ENCODE results near the gene CACNA2D3. TPM values are rescaled to one million over a fixed set of nuclear protein-coding genes. Genes with fewer than 3 reads are reported as not detected.

Gene CACNA2D3
- total RNA-seq, 4 donors from 2014 or later, result 0.83 to 5.0 (median 2.5) TPM

DNA sequence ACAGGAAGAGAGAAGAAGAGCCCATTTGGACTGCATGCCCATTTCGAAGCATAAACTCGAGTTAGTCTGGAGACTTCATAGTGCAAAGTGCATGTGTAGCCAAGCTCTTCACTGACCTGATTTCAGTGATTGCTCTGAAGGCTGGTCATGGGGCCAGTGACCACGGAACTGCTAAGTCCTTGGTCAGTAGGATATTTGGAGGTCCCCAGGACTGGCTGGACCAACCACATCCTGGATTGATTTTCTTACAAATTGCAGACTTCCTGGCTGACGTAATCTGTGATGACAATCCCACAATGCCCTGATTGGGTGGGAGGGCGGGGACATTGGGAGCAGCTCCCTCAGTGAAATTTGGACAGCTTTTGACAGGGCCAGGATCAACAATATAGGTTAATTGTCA, 233.4 kb downstream of the CACNA2D3 start:
- no peak overlapping the region for H3K27ac ChIP-seq
- peaks cover 0 to 8% of the 10 kb centered on the region in 2 donors for H3K4me1 ChIP-seq
- intact Hi-C loops (cut with DNase I; ENCODE audit: low total_unique reads), result no loop called here
- H3K9me3 ChIP-seq, result no peaks in the 10 kb centered on the region
- TF ChIP-seq, protein P1, sequence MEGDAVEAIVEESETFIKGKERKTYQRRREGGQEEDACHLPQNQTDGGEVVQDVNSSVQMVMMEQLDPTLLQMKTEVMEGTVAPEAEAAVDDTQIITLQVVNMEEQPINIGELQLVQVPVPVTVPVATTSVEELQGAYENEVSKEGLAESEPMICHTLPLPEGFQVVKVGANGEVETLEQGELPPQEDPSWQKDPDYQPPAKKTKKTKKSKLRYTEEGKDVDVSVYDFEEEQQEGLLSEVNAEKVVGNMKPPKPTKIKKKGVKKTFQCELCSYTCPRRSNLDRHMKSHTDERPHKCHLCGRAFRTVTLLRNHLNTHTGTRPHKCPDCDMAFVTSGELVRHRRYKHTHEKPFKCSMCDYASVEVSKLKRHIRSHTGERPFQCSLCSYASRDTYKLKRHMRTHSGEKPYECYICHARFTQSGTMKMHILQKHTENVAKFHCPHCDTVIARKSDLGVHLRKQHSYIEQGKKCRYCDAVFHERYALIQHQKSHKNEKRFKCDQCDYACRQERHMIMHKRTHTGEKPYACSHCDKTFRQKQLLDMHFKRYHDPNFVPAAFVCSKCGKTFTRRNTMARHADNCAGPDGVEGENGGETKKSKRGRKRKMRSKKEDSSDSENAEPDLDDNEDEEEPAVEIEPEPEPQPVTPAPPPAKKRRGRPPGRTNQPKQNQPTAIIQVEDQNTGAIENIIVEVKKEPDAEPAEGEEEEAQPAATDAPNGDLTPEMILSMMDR (IDR thresholded peaks at IDR 0.05), result no peak
- no peak for TF ChIP-seq POLR2A (IDR thresholded peaks at IDR 0.05)
- no peaks in the 10 kb centered on the region for H3K27me3 ChIP-seq
- no peak overlapping the region for H3K4me3 ChIP-seq
- H3K36me3 ChIP-seq, result no peaks in the 10 kb centered on the region
- no peak for DNase-seq

DNA sequence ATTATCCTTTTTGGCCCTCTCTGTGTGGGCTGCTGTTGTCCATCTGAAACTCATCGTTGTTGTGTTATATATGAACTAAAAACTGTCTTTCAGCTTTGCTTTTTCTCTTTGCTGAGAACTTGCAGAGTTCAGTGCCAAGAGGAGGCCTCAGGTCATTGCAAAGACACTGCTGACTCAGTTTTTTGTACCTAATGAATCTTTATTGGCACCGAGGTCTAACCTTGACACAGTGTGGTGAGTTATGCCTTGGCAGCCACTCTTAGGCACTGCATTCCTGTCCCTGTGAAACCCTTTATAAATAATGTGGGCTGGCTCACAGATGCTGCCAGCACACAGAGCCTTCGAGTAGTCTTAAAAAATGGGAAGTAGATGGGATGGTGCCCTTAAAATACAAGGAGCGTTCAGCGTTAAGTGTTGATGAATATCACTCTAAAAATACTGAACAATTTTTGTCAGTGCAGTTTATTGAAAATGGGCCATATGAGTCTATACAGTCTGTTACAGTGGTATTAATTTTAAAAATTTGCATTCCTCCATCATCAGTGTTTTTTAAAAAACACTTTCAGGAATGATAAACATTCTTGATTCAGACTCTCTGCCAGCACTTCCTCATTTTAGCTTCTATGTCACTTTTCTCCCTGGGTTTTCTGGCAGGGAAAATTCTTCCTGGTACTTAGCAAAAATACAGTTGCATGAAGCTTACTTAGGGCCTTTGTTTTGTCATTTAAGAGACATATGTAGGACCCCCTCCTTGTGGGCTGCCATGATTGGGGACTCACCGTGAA, 234.1 kb downstream of the CACNA2D3 start:
- Histone ChIP-seq H3K4me1 (peaks cover 0 to 8% of the 10 kb centered on the region in 2 donors), H3K36me3 (no peaks in the 10 kb centered on the region), H3K27me3 (no peaks in the 10 kb centered on the region), H3K27ac (no peak overlapping the region), H3K9me3 (no peaks in the 10 kb centered on the region), H3K4me3 (no peak overlapping the region)
- DNase-seq, result no peak
- intact Hi-C loops (cut with DNase I; ENCODE audit: low total_unique reads), result no loop called here
- TF ChIP-seq, protein P1 (IDR thresholded peaks at IDR 0.05), result no peak
- no peak for TF ChIP-seq POLR2A (IDR thresholded peaks at IDR 0.05)

DNA sequence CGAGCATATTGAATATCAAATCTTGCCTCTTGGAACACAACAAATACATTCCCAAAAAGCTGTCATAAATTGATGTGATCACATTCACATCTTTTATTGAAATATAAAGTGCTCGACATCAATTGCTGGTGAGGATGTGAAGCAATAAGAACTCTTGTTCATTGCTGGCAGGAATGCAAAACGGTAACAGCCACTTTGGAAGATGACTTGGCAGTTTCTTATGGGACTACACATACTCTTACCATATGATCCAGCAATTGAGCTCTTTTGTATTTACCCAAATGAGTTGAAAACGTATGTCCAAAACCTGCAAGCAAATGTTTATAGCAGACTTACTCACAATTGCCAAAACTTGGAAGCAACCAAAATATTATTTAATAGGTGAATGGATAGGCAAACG, 234.9 kb downstream of the CACNA2D3 start:
- intact Hi-C loops (cut with DNase I; ENCODE audit: low total_unique reads), result no loop called here
- no peaks in the 10 kb centered on the region for H3K36me3 ChIP-seq
- no peak for DNase-seq
- TF ChIP-seq POLR2A (IDR thresholded peaks at IDR 0.05), result no peak
- TF ChIP-seq, protein P1 (IDR thresholded peaks at IDR 0.05), result no peak
- H3K27me3 ChIP-seq, result no peaks in the 10 kb centered on the region
- H3K27ac ChIP-seq, result no peak overlapping the region
- H3K9me3 ChIP-seq, result no peaks in the 10 kb centered on the region
- H3K4me3 ChIP-seq, result no peak overlapping the region
- H3K4me1 ChIP-seq, result peaks cover 0 to 8% of the 10 kb centered on the region in 2 donors

DNA sequence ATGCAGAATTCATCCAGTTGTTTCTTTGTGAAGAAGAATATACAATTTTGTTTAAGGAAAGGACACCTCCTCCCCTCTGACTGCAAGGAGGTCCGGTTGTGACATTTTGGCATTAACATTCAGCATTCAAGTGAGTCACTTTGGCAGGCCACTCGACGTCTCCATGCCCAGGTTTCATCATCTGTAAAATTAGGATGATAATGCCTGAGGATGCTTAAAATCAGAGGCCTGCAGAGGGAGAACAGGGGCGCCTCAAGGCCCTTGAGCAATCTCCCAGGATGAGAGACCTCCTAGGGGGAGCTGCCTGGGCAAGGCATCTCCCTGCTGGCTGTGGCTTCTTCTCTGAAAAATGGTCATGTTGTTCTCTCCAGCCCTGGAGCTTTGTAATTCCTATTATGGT, 236.0 kb downstream of the CACNA2D3 start:
- TF ChIP-seq POLR2A (IDR thresholded peaks at IDR 0.05), result no peak
- TF ChIP-seq, protein P1 (IDR thresholded peaks at IDR 0.05), result no peak
- Histone ChIP-seq H3K4me1 (peaks cover 0 to 6% of the 10 kb centered on the region in 2 donors), H3K27ac (no peak overlapping the region), H3K36me3 (no peaks in the 10 kb centered on the region), H3K9me3 (no peaks in the 10 kb centered on the region), H3K27me3 (no peaks in the 10 kb centered on the region), H3K4me3 (no peak overlapping the region)
- peak; percentile 18 to 32 for DNase-seq
- intact Hi-C loops (cut with DNase I; ENCODE audit: low total_unique reads), result no loop called here

DNA sequence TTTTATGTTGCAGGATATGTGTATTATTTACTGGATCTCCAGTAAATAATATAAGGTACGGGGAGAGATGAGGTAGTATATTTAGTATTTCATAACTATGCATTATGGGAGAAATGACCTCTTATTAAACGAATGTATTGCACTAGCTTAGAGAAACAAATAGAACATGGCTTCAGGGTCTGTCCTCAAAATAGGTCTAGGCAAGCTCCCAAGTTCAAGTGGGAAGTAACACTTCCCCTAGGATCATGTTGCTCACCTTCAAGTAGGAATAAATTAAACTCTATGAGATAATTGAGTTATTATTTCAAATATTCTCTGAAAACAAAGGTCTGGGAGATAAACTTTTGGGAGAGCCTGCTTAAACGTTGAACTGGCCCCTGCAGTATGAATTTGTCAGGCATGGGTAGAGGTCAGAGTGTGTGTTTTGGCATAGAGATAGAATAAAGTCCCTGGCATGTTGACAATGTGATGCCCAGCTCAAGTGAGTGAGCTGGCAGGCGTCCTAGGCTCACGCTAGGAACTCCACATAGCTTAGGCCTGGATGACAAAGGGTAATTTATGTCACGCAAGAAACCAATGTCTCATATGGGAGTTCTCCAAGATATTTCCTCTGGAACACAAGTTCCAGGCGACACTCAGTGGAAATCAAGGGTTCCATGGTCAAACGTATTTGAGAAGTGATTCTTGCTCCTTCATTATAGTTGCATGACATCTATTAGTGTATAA, 236.8 kb downstream of the CACNA2D3 start:
- Histone ChIP-seq H3K27ac (no peak overlapping the region), H3K36me3 (no peaks in the 10 kb centered on the region), H3K4me3 (no peak overlapping the region), H3K9me3 (no peaks in the 10 kb centered on the region), H3K27me3 (no peaks in the 10 kb centered on the region), H3K4me1 (no peaks in the 10 kb centered on the region)
- no peak for TF ChIP-seq POLR2A (IDR thresholded peaks at IDR 0.05)
- intact Hi-C loops (cut with DNase I; ENCODE audit: low total_unique reads), result no loop called here
- DNase-seq, result no peak

All from uterus (tissue), 4 donors.